IPS-18a (cell line): ENCODE measurements around the gene U2AF2.
A peak's percentile ranks its signal among the peaks of the same experiment; 100 is the strongest.

Source experiments
- H3K27ac ChIP-seq: one replicate; pipeline ENCODE4 v1.5.1; 2013; ENCODE audit warnings: low read length
- H3K27me3 ChIP-seq: one replicate; pipeline ENCODE4 v1.6.1; 2013; ENCODE audit warnings: mild to moderate bottlenecking, low read length; ENCODE audit not compliant: control insufficient read depth, insufficient read depth
- H3K36me3 ChIP-seq: one replicate; pipeline ENCODE4 v1.6.1; 2013; ENCODE audit warnings: low read depth, low read length; ENCODE audit not compliant: control insufficient read depth
- H3K4me1 ChIP-seq: one replicate; pipeline ENCODE4 v1.6.1; 2013; ENCODE audit warnings: low read depth, low read length; ENCODE audit not compliant: control insufficient read depth
- H3K4me3 ChIP-seq: one replicate; pipeline ENCODE4 v1.5.1; 2013; ENCODE audit warnings: low read length
- H3K9ac ChIP-seq: one replicate; pipeline ENCODE4 v1.6.1; 2013; ENCODE audit warnings: mild to moderate bottlenecking, low read length, moderate library complexity
- H3K9me3 ChIP-seq: one replicate; pipeline ENCODE4 v1.6.1; 2013; ENCODE audit warnings: low read depth, low read length; ENCODE audit not compliant: control insufficient read depth

U2AF2 gene

DNA sequence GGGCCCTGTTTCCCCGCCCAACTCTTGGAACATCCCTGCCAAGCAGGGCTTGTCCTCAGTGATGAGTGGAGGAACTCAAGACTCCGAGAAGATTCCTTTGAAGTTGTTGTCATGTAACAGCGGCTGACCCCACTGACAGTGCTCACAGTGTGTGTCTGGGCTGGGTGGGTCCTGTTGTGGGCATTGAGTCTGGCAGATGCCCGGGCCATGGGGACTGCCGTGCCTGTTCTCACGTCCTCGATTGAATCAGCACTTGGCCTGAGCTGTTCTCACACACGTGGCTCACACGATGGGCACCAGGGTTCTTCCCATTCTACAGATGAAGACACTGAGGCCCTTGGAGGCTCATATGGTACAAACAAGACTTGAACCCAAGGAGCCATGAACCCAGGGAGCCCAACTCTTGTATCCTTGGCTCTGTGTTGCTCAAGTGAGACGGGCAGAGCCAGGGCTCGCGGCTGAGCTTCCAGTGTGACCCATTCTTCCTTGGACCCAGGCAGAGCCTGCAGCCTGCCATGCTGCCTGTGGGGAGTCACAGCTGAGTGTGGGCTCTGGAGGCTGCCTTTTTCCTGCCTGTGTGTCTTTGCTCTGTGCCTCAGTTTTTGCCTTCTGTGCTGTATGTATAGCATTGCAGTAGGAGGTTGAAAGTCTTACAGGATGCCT lies 11.6 kb downstream of the U2AF2 start:
- H3K27ac ChIP-seq: no peak overlapping the region
- peaks cover 85% of the 10 kb centered on the region for H3K36me3 ChIP-seq
- no peaks in the 10 kb centered on the region for H3K27me3 ChIP-seq
- no peak overlapping the region for H3K4me3 ChIP-seq
- H3K9me3 ChIP-seq: no peaks in the 10 kb centered on the region
- no peak overlapping the region for H3K9ac ChIP-seq
- H3K4me1 ChIP-seq: no peaks in the 10 kb centered on the region

DNA sequence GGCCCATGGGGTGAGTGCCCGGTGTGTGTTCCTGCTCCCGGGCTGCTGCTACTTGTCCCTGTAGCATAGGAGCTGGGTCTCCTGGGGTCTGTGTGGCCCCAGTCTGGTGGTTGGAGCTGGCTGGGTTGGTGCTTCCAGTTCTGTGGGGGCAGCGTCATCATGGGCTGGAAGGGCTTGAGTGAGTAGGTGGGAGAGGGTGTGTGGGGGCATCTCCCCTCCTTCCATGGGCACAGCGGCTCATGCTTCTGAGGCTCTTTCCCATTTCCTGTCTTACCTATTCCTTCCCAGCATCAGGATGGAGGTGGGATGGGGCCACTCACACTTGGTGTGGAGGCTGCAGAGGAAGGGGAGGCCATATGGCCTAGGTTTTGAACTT lies 12.2 kb downstream of the U2AF2 start:
- no peaks in the 10 kb centered on the region for H3K27me3 ChIP-seq
- H3K27ac ChIP-seq: no peak overlapping the region
- H3K9me3 ChIP-seq: no peaks in the 10 kb centered on the region
- H3K4me3 ChIP-seq: no peak overlapping the region
- peaks cover 79% of the 10 kb centered on the region for H3K36me3 ChIP-seq
- H3K4me1 ChIP-seq: peaks cover under 1% of the 10 kb centered on the region
- no peak overlapping the region for H3K9ac ChIP-seq

DNA sequence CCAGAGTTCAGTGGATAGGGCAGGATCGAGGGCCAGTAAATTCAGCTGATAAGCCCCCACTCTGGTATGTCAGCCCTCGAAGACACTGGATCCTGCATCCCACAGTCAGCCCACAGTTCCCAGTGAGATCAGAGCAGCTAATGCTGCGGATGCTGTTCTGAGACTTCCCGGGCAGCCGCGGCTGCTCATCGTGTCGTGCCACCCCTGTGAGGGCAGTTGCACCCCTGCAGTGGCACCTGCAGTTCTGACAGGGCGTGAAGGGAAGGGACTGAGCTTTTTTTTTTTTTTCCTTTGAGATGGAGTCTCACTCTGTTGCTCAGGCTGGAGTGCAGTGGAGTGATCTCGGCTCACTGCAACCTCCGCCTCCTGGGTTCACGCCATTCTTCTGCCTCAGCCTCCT lies 12.7 kb downstream of the U2AF2 start:
- H3K9me3 ChIP-seq: no peaks in the 10 kb centered on the region
- peaks cover 78% of the 10 kb centered on the region for H3K36me3 ChIP-seq
- no peaks in the 10 kb centered on the region for H3K27me3 ChIP-seq
- no peak overlapping the region for H3K27ac ChIP-seq
- no peak overlapping the region for H3K4me3 ChIP-seq
- peaks cover 5% of the 10 kb centered on the region for H3K4me1 ChIP-seq
- H3K9ac ChIP-seq: no peak overlapping the region

DNA sequence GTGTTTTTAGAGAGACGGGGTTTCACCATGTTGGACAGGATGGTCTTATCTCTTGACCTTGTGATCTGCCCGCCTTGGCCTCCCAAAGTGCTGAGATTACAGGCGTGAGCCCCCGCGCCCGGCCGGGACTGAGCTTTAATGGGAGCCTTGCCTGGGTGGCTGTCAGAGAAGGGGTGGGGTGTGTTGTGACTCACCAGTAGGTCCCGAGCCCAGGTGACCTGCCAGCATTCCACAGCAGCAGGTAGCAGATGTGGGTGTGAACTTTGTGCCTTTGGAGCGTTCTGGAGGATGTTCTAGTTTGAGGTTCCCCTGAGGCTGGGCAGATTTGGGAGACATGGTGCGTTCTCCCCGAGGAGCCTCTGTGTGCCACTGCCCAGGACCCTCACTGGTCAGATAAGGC lies 13.1 kb downstream of the U2AF2 start:
- Histone ChIP-seq H3K4me1 (peaks cover 5% of the 10 kb centered on the region), H3K4me3 (no peak overlapping the region), H3K27ac (no peak overlapping the region), H3K36me3 (peaks cover 73% of the 10 kb centered on the region), H3K9me3 (no peaks in the 10 kb centered on the region), H3K9ac (no peak overlapping the region), H3K27me3 (no peaks in the 10 kb centered on the region)

GRCh38 chr19:55668603-55669348 lies 13.9 kb downstream of the U2AF2 start:
- H3K27me3 ChIP-seq: no peaks in the 10 kb centered on the region
- H3K9ac ChIP-seq: no peak overlapping the region
- no peak overlapping the region for H3K27ac ChIP-seq
- peaks cover 65% of the 10 kb centered on the region for H3K36me3 ChIP-seq
- no peaks in the 10 kb centered on the region for H3K9me3 ChIP-seq
- H3K4me3 ChIP-seq: no peak overlapping the region
- peaks cover 9% of the 10 kb centered on the region for H3K4me1 ChIP-seq

- Histone ChIP-seq H3K36me3 (peaks cover 56% of the 10 kb centered on the region), H3K4me1 (peaks cover 9% of the 10 kb centered on the region), H3K9ac (no peak overlapping the region)
Observed at GRCh38 chr19:55669418-55670279, 14.8 kb downstream of the U2AF2 start.

DNA sequence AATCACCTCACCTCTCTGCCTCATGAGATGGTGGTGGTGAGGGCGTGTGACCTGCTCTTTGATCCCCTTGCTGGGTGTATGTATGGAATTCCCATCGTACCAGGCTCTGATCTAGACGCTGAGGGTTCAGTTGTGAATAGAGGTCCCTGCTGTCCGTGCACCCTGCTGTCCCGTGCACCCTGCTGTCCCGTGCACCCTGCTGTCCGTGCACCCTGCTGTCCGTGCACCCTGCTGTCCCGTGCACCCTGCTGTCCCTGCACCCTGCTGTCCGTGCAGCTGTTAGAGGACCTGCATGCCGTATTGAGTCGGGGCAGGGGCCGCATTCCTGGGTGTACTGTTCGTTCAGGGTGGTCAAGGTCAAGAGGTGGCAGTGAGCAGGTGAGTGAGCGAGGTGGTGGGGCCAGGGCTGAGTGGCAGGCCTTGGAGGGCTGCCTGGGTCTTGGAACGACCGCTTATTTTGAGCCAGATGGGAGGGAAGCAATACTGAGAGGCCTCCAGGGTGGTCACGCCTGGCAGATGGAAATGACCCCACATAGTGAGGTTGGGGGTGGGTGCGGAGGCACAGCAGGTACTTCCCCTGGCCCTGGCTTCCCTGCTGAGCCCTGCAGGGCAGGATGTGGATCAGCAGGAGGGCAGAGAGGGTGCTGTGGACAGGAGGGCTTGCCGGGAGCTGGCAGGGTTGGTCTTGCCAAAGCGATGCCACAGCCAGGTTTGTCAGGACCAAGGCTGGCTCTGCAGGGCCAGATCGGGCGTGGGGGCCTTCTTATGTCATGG lies 15.6 kb downstream of the U2AF2 start:
- no peaks in the 10 kb centered on the region for H3K27me3 ChIP-seq
- peaks cover 9% of the 10 kb centered on the region for H3K4me1 ChIP-seq
- H3K9me3 ChIP-seq: no peaks in the 10 kb centered on the region
- H3K9ac ChIP-seq: no peak overlapping the region
- no peak overlapping the region for H3K27ac ChIP-seq
- H3K36me3 ChIP-seq: peaks cover 49% of the 10 kb centered on the region
- H3K4me3 ChIP-seq: no peak overlapping the region

More at GRCh38 chr19:55669418-55670279, 14.8 kb downstream of the U2AF2 start:
- Histone ChIP-seq H3K27ac (no peak overlapping the region), H3K27me3 (no peaks in the 10 kb centered on the region), H3K4me3 (no peak overlapping the region), H3K9me3 (no peaks in the 10 kb centered on the region)

GRCh38 chr19:55671054-55671378 lies 16.2 kb downstream of the U2AF2 start:
- Histone ChIP-seq H3K36me3 (peaks cover 44% of the 10 kb centered on the region), H3K4me1 (peaks cover 13% of the 10 kb centered on the region), H3K9me3 (no peaks in the 10 kb centered on the region), H3K27ac (no peak overlapping the region), H3K9ac (no peak overlapping the region), H3K4me3 (no peak overlapping the region), H3K27me3 (no peaks in the 10 kb centered on the region)

GRCh38 chr19:55672418-55672817 lies 17.6 kb downstream of the U2AF2 start:
- H3K4me1 ChIP-seq: peaks cover 18% of the 10 kb centered on the region
- peak overlapping the region; percentile 50 for H3K27ac ChIP-seq
- peaks cover 30% of the 10 kb centered on the region for H3K36me3 ChIP-seq
- H3K9me3 ChIP-seq: no peaks in the 10 kb centered on the region
- H3K4me3 ChIP-seq: no peak overlapping the region
- H3K9ac ChIP-seq: no peak overlapping the region
- no peaks in the 10 kb centered on the region for H3K27me3 ChIP-seq

- peaks cover 18% of the 10 kb centered on the region for H3K4me1 ChIP-seq
- H3K27me3 ChIP-seq: no peaks in the 10 kb centered on the region
- H3K27ac ChIP-seq: peak overlapping the region; percentile 0
- no peaks in the 10 kb centered on the region for H3K9me3 ChIP-seq
- H3K9ac ChIP-seq: no peak overlapping the region
- peaks cover 24% of the 10 kb centered on the region for H3K36me3 ChIP-seq
- no peak overlapping the region for H3K4me3 ChIP-seq
Observed at GRCh38 chr19:55673465-55673864, 18.6 kb downstream of the U2AF2 start.

DNA sequence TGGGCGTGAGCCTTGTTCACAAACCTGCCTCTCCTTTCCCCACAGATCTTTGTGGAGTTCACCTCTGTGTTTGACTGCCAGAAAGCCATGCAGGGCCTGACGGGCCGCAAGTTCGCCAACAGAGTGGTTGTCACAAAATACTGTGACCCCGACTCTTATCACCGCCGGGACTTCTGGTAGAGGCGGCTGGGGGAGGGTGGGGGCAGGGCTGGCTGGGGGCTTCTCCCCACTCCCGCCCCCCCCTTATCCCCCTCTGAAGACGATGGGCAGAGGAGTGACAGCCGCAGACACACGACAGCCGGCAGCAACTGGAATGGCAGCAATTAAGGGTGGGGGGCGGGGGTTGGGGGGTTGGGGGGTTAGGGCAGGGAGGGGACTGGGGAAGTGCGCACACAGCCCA lies 19.1 kb downstream of the U2AF2 start:
- H3K4me3 ChIP-seq: no peak overlapping the region
- no peak overlapping the region for H3K27ac ChIP-seq
- no peak overlapping the region for H3K9ac ChIP-seq
- peaks cover 24% of the 10 kb centered on the region for H3K36me3 ChIP-seq
- no peaks in the 10 kb centered on the region for H3K27me3 ChIP-seq
- no peaks in the 10 kb centered on the region for H3K9me3 ChIP-seq
- H3K4me1 ChIP-seq: peaks cover 18% of the 10 kb centered on the region
